GM12872 (cell line): ENCODE measurements around the gene CPZ.

Experiments
- TF ChIP-seq, protein P1 (sequence below): IDR thresholded peaks from 3 replicates; pipeline ENCODE4 v1.5.1; 2011; ENCODE audit warnings: low read depth, mild to moderate bottlenecking, low read length, moderate library complexity; ENCODE audit not compliant: insufficient read depth

CPZ gene

DNA sequence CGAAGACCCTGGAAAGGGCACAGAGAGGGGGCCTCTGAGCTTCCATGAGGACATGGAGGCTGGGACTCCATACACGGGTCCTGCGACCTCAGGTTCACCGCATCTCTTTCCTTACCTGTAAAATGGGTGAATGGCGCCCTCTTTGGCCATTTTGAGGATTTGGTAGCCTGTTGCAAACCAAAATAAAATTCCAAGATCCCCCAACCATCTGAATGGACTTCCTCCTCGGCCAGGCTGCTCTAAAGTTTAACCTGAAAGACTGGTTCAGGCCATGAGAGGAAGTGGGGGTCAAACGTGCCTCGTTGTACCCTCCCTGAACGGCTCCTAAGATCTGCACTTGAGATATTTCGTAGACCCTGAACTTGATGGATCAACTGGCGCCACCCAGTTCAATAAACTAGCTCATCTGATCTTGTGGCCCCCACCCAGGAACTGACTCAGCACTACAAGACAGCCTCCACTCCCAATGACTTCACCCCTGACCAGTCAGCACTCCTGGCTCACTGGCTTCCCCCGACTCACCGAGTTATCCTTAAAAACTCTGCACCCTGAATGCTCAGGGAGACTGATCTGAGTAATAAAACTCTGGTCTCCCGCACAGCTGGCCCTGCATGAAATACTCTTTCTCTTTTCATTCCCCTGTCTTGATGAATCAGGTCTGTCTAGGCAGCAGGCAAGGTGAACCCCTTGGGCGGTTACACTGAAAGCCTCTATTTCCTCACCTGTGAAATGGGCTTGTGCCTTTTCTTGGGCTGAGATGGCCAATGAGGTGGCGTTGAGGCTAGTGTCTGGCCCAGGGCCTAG is 45.3 kb upstream of the CPZ start:
- TF ChIP-seq, protein P1, sequence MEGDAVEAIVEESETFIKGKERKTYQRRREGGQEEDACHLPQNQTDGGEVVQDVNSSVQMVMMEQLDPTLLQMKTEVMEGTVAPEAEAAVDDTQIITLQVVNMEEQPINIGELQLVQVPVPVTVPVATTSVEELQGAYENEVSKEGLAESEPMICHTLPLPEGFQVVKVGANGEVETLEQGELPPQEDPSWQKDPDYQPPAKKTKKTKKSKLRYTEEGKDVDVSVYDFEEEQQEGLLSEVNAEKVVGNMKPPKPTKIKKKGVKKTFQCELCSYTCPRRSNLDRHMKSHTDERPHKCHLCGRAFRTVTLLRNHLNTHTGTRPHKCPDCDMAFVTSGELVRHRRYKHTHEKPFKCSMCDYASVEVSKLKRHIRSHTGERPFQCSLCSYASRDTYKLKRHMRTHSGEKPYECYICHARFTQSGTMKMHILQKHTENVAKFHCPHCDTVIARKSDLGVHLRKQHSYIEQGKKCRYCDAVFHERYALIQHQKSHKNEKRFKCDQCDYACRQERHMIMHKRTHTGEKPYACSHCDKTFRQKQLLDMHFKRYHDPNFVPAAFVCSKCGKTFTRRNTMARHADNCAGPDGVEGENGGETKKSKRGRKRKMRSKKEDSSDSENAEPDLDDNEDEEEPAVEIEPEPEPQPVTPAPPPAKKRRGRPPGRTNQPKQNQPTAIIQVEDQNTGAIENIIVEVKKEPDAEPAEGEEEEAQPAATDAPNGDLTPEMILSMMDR = peak; percentile 53

DNA sequence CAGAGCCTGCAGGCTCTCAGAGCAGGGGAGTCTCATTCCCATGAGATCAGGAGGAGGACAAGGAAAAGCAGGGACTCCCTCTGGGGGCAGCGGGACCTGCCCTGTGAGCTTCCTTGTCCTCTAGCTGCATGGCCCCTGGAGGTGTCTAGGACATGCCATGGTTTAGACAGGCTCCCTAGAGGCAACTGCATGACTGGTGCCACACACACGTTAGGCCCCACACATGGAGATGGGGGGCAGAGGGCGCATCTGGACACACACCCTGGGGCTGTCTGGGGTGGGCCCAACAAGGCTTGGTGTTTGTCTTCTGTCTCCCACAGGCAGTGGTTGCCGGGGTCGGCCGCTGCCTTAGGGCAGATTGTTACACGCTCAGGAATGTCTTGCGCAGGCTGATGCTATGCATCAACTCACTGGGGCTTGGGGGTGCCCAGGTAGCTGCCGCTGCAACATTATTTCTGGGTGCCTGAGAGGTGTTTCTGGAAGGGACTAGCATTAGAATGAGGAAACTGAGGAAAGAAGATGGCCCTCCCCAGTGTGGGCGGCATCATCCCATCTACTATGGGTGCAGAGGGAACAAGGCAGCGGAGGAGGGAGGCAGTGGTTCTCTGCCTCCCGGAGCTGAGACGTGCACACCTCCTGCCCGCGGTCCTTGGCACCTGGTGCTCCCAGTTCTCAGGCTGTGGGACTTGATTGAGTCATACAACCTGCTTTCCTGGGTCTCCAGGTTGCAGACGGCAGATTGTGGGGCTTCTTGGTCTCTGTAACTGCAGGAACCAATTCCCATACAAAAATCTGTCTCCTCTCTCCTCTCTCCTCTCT is 44.4 kb upstream of the CPZ start:
- TF ChIP-seq, protein P1 = no peak

DNA sequence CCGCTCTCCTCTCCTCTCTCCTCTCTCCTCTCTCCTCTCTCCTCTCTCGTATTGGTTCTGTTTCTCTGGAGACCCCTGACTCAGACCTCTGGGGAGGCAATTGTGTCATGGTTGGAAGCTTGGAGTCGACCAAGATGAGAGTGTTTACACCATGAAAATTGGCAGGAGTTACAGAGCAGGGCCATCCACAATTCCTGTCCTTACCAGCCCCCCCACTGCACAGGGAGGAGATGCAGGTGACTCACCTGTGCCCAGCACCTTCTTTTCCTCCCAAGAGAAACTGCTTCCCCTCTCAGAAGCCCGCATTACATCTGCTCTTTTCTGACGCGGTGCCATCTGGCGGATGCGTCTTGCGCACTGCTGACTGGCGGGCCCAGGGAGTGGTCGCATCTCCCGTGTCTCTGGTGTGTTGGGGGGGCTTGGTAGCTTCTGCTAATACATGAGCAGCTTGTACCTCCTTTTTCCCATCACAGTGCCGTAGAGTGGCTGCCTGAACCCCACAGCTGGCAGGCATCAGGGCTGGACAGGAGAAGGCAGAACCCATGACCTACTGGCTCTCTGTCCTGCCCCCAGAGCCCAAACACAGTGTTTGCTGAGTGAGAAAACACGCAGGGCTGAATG is 43.7 kb upstream of the CPZ start:
- TF ChIP-seq, protein P1 = no peak

DNA sequence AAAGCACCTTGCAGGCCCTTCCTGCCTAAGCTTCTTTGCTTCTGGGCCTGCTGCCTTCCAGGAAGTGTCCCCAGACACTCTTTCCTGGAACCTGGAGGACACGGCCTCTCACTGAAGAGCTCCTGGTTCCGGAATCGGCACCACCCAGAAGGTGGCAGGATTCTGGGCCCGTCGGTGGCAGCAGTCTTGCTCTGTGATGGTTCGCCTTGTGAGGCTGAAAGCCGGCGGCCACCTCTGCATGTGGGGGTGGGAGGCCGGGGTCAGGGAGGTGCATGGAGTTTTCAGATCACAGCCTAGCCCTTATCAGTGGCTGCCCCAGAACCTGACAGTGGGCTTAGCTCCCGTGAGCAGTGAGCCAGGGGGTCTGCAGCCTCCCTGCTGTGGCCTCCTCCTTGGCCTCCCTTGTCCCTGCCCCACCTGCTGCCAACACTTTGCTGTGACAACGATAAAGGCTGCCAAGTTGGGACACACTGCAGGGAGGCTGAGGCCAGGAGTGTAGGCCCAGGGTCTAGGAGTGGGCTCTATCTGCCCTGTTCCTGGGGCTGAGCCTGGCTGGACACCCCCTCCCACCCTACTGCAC is 43.1 kb upstream of the CPZ start:
- TF ChIP-seq, protein P1 = no peak

DNA sequence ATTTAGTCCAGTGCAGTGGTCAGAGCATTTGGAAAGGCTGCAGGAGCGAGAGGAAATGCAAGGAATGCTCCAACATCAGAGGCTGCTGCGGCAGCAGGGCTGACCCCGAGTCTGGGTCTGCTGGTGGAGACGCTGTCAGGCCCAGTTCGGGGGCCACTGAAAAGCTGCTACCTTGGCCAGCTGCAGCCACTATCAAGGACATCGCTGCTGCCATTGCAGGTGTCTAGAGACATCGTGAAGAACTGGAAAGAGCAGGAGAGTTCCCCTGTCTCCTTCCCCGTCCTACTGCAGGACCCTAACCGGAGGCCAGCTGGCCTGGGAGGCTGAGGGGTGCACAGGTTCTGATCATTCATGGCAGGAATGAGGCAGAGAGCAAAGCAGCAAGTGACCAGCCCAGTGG is 41.9 kb upstream of the CPZ start:
- TF ChIP-seq, protein P1 = no peak

DNA sequence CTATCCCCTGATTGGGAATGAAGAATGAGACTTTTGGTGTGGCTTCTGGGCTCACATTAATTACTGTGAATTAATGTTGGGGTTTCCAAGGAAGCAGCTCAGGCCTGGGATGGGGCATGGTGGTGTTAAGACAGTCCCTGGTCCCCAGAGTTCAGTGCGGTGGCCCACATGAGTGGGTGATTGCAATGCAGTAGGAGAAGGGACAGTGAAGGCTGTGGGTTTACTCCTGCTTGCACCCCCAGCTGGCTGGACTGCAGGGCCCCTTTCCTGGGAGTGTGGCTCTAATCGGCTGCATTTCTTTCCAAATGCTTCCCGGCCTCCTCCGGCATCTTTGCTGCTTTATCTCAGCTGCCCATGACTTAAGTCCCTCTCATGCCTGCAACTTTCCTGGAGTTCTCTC is 40.5 kb upstream of the CPZ start:
- TF ChIP-seq, protein P1 = no peak
